ENCODE results near the gene CNTN4. TPM values are rescaled to one million over a fixed set of nuclear protein-coding genes. Genes with fewer than 3 reads are reported as not detected.
"Not testable (repeated sequence)": the region's sequence is repeated elsewhere in the genome, so short reads cannot be mapped to it uniquely, and the experiment has no call there.

CNTN4 gene
- total RNA-seq: 48.3 and 51.4 TPM in 2 replicates
- long read RNA-seq, full-length matches to known transcripts: 3 of 122 reads
- long read RNA-seq, partial matches to known transcripts: 92 of 122 reads
- long read RNA-seq, other reads (novel, unspliced or antisense): 27 of 122 reads

DNA sequence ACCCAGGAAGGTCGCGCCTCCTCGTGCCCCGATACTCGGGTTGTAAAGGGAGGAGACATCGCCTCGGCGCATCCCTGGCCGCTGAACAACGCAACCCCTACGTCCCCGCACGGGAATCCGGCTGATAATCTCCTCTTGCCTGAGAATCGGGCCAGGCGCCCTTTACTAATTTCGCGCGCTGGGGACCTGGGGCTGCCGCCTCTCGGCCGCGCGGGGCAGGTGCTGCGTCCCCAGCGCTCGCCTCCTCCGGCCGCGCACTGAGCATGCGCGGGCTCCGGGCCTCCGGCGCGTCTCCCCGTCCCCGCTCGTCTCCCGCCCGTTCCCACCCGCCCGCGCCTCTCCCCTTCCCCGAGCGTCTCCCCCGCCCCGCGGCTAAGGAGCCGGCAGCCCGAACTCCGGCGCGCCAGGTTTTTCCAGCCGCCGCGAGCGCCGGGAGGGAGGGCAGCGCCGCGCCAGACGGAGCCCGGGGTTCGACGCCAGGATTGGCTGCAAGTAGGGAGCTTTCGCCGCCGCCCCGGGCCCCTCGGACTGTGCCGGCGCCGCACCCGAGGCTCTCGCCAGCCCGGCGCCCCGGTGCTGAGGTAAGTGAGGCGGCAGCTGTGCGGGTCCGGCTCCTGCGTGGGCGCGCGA is at the start of gene CNTN4:
TSS of gene CNTN4 (plus strand) at position 469 of the 630 bp plus-strand sequence.
- peak within 1 kb of the TSS; percentile 64 for H3K27ac Mint-ChIP-seq (ENCODE audit: unreplicated experiment)
- H3K27me3 Mint-ChIP-seq (ENCODE audit: unreplicated experiment): peaks cover 62% of the 10 kb centered on the region
- peak; percentile 92 for DNase-seq (ENCODE audit: extremely low spot score, unreplicated experiment)
- H3K4me1 Mint-ChIP-seq (ENCODE audit: unreplicated experiment): peaks cover 32% of the 10 kb centered on the region
- peak within 1 kb of the TSS; percentile 88 for H3K4me3 Mint-ChIP-seq (ENCODE audit: unreplicated experiment)
- no peaks in the 10 kb centered on the region for H3K9me3 Mint-ChIP-seq (ENCODE audit: unreplicated experiment)
- TF ChIP-seq, protein P1, sequence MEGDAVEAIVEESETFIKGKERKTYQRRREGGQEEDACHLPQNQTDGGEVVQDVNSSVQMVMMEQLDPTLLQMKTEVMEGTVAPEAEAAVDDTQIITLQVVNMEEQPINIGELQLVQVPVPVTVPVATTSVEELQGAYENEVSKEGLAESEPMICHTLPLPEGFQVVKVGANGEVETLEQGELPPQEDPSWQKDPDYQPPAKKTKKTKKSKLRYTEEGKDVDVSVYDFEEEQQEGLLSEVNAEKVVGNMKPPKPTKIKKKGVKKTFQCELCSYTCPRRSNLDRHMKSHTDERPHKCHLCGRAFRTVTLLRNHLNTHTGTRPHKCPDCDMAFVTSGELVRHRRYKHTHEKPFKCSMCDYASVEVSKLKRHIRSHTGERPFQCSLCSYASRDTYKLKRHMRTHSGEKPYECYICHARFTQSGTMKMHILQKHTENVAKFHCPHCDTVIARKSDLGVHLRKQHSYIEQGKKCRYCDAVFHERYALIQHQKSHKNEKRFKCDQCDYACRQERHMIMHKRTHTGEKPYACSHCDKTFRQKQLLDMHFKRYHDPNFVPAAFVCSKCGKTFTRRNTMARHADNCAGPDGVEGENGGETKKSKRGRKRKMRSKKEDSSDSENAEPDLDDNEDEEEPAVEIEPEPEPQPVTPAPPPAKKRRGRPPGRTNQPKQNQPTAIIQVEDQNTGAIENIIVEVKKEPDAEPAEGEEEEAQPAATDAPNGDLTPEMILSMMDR (IDR thresholded peaks at IDR 0.05): peak; percentile 41
- H3K36me3 Mint-ChIP-seq (ENCODE audit: unreplicated experiment): no peaks in the 10 kb centered on the region

DNA sequence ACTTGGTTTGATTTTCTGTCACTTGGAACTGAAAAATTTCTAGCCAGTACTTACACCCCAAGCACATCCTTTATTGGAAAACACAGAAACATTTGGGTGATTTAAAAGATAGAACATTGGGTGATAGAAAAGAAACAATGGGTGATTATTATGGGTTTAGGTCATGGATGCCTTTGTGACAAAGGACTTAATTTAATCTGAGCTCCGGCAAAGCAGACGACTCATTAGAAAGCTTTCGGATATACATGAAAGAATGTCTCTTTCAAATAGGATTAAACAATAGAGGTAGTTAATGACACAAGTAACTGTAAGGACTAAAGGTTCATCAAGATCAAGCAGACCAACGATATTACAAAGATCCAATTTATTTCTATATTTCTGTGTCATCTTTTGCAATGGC is 37.3 kb upstream of the CNTN4 start:
- H3K4me1 Mint-ChIP-seq (ENCODE audit: unreplicated experiment): no peaks in the 10 kb centered on the region
- TF ChIP-seq, protein P1 (IDR thresholded peaks at IDR 0.05): no peak
- no peaks in the 10 kb centered on the region for H3K36me3 Mint-ChIP-seq (ENCODE audit: unreplicated experiment)
- no peak overlapping the region for H3K4me3 Mint-ChIP-seq (ENCODE audit: unreplicated experiment)
- DNase-seq (ENCODE audit: extremely low spot score, unreplicated experiment): no peak
- H3K9me3 Mint-ChIP-seq (ENCODE audit: unreplicated experiment): no peaks in the 10 kb centered on the region
- H3K27ac Mint-ChIP-seq (ENCODE audit: unreplicated experiment): no peak overlapping the region
- H3K27me3 Mint-ChIP-seq (ENCODE audit: unreplicated experiment): peaks cover 2% of the 10 kb centered on the region

DNA sequence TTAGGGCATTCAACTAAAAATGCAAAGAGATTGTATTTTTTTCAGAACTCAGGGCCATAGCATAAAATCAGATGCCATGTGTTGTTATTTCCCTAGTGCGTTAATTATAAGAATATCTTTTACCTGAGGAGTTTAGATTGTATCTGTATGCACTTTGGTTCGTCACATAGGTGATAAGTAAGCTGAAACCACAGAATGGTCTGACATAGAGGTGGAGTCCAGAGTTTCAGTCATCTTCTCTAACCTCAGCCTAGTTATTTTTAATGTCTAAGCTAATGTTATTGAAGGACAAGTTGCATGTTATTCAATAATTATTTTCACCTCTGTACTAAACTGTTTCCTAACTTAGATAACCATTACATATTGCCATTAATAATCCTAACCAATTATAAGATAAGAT is 27.1 kb upstream of the CNTN4 start:
- no peak for DNase-seq (ENCODE audit: extremely low spot score, unreplicated experiment)

DNA sequence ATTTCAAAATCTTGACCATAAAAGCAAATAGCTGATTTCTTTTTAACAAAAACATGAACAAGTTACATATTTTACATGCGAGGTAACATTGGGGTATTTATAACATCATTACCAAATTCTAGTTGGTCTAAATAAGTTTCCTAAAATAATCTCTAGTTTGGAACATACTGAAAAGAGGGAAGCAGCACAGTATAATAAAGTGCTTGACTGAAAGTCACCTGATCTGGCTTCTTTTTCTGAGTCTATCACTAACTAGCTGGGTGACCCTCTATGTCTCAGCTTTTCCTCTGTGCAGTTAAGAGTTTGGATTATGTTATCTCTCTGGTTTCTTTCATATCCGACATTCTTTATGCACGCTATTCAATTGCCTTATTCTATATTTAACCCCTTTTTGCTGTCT is 19.8 kb upstream of the CNTN4 start:
- H3K9me3 Mint-ChIP-seq (ENCODE audit: unreplicated experiment): peaks cover 16% of the 10 kb centered on the region
- no peaks in the 10 kb centered on the region for H3K4me1 Mint-ChIP-seq (ENCODE audit: unreplicated experiment)
- no peak overlapping the region for H3K4me3 Mint-ChIP-seq (ENCODE audit: unreplicated experiment)
- peaks cover 6% of the 10 kb centered on the region for H3K27me3 Mint-ChIP-seq (ENCODE audit: unreplicated experiment)
- no peaks in the 10 kb centered on the region for H3K36me3 Mint-ChIP-seq (ENCODE audit: unreplicated experiment)
- no peak overlapping the region for H3K27ac Mint-ChIP-seq (ENCODE audit: unreplicated experiment)
- DNase-seq (ENCODE audit: extremely low spot score, unreplicated experiment): no peak
- TF ChIP-seq, protein P1 (IDR thresholded peaks at IDR 0.05): no peak

More for the DNA sequence above, 27.1 kb upstream of the CNTN4 start:
- no peak overlapping the region for H3K4me3 Mint-ChIP-seq (ENCODE audit: unreplicated experiment)
- no peaks in the 10 kb centered on the region for H3K9me3 Mint-ChIP-seq (ENCODE audit: unreplicated experiment)
- TF ChIP-seq, protein P1 (IDR thresholded peaks at IDR 0.05): no peak
- H3K27me3 Mint-ChIP-seq (ENCODE audit: unreplicated experiment): peaks cover 4% of the 10 kb centered on the region
- H3K27ac Mint-ChIP-seq (ENCODE audit: unreplicated experiment): no peak overlapping the region
- H3K36me3 Mint-ChIP-seq (ENCODE audit: unreplicated experiment): no peaks in the 10 kb centered on the region
- H3K4me1 Mint-ChIP-seq (ENCODE audit: unreplicated experiment): no peaks in the 10 kb centered on the region

DNA sequence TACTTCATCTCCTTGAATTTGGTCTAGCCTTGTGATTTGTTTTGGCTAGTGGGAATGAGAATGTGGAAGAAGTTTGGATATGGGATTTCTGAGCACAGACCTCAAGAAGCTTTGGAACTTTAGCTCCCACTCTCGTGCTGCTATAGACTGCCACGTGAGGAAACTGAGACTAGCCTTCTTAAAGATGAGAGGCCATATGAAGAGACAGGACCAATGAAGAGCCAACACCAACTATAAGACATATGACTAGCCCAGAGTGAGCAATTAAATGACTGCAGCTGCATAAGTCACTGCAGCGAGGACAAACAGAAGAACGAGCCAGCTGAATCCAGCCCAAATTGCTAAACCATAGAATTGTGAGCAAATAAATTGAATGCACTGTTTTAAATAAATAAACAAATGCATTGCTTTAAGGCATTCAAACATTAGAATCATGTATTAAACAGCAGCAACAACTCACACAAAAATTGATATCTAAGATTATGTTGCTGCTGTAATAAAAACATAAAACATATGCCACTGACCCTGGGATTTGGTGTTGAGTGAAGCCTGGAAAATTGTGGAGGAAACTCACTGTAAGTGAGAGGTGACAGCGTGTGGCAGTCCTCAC is 15.7 kb upstream of the CNTN4 start:
- no peak overlapping the region for H3K4me3 Mint-ChIP-seq (ENCODE audit: unreplicated experiment)
- peaks cover 3% of the 10 kb centered on the region for H3K27me3 Mint-ChIP-seq (ENCODE audit: unreplicated experiment)
- no peak for DNase-seq (ENCODE audit: extremely low spot score, unreplicated experiment)
- H3K4me1 Mint-ChIP-seq (ENCODE audit: unreplicated experiment): no peaks in the 10 kb centered on the region
- H3K36me3 Mint-ChIP-seq (ENCODE audit: unreplicated experiment): no peaks in the 10 kb centered on the region
- H3K27ac Mint-ChIP-seq (ENCODE audit: unreplicated experiment): no peak overlapping the region
- TF ChIP-seq, protein P1 (IDR thresholded peaks at IDR 0.05): no peak
- peaks cover 30% of the 10 kb centered on the region for H3K9me3 Mint-ChIP-seq (ENCODE audit: unreplicated experiment)

DNA sequence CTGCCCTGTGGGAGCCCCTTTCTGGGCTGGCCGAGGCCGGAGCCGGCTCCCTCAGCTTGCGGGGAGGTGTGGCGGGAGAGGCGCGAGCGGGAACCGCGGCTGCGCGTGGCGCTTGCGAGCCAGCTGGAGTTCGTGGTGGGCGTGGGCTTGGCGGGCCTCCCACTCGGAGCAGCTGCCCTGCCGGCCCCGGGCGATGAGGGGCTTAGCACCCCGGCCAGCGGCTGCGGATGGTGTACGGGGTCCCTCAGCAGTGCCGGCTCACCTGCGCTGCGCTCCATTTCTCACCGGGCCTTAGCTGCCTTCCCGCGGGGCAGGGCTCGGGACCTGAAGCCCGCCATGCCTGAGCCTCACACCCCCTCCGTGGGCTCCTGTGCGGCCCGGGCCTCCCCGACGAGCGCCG is 15.1 kb upstream of the CNTN4 start:
- H3K4me1 Mint-ChIP-seq (ENCODE audit: unreplicated experiment); H3K4me3 Mint-ChIP-seq (ENCODE audit: unreplicated experiment); H3K27ac Mint-ChIP-seq (ENCODE audit: unreplicated experiment); H3K36me3 Mint-ChIP-seq (ENCODE audit: unreplicated experiment); DNase-seq (ENCODE audit: extremely low spot score, unreplicated experiment); H3K27me3 Mint-ChIP-seq (ENCODE audit: unreplicated experiment): not testable (repeated sequence)
- H3K9me3 Mint-ChIP-seq (ENCODE audit: unreplicated experiment): peaks cover 30% of the 10 kb centered on the region

Data from osteocyte (in vitro differentiated cells).